ENCODE data around the gene ASTE1.
"Not testable (repeated sequence)": the region's sequence is repeated elsewhere in the genome, so short reads cannot be mapped to it uniquely, and the experiment has no call there.

ASTE1 gene

GRCh38 chr3:131008326-131008725 lies 18.3 kb downstream of the ASTE1 start:
- DNase-seq = no peak

GRCh38 chr3:131007782-131008181 lies 18.8 kb downstream of the ASTE1 start:
- DNase-seq = no peak

- DNase-seq = no peak
Observed at GRCh38 chr3:131007256-131007655, 19.4 kb downstream of the ASTE1 start.

GRCh38 chr3:131004603-131005002 lies 22.0 kb downstream of the ASTE1 start:
- DNase-seq = no peak

- no peak for DNase-seq
Observed at GRCh38 chr3:131001071-131001470, 25.6 kb downstream of the ASTE1 start.

- DNase-seq = no peak
Observed at GRCh38 chr3:130997289-130997688, 29.3 kb downstream of the ASTE1 start.

GRCh38 chr3:130992344-130992743 lies 34.3 kb downstream of the ASTE1 start:
- DNase-seq = no peak

- no peak for DNase-seq
Observed at GRCh38 chr3:130991126-130991525, 35.5 kb downstream of the ASTE1 start.

- DNase-seq = no peak
Observed at GRCh38 chr3:130990282-130990681, 36.3 kb downstream of the ASTE1 start.

- no peak for DNase-seq
Observed at GRCh38 chr3:130981469-130981868, 45.2 kb downstream of the ASTE1 start.

- DNase-seq = no peak
Observed at GRCh38 chr3:130979117-130979516, 47.5 kb downstream of the ASTE1 start.

GRCh38 chr3:130976706-130977105 lies 49.9 kb downstream of the ASTE1 start:
- DNase-seq = no peak

- DNase-seq = no peak
Observed at GRCh38 chr3:130975251-130975650, 51.4 kb downstream of the ASTE1 start.

GRCh38 chr3:130974201-130974600 lies 52.4 kb downstream of the ASTE1 start:
- no peak for DNase-seq

- DNase-seq = no peak
Observed at GRCh38 chr3:130973406-130973805, 53.2 kb downstream of the ASTE1 start.

- not testable (repeated sequence) for DNase-seq
Observed at GRCh38 chr3:130972592-130972991, 54.0 kb downstream of the ASTE1 start.

GRCh38 chr3:130971208-130971607 lies 55.4 kb downstream of the ASTE1 start:
- DNase-seq = no peak

- DNase-seq = no peak
Observed at GRCh38 chr3:130969621-130970020, 57.0 kb downstream of the ASTE1 start.

- DNase-seq = no peak
Observed at GRCh38 chr3:130968221-130968620, 58.4 kb downstream of the ASTE1 start.

GRCh38 chr3:130967281-130967680 lies 59.3 kb downstream of the ASTE1 start:
- no peak for DNase-seq

- DNase-seq = no peak
Observed at GRCh38 chr3:130963878-130964277, 62.7 kb downstream of the ASTE1 start.
